Measurements from ENCODE around the gene SEMA3D.

SEMA3D gene

GRCh38 chr7:85224171-85224570, 37.3 kb upstream of the SEMA3D start:
- no peak for DNase-seq (ENCODE audit: low read depth, low spot score)
- CTCF ChIA-PET = interaction anchor here (0.6 kb wide), 1 partner anchor 39 kb away, joined by 3 read pairs; no protein-coding TSS in a partner anchor
- TF ChIP-seq CTCF (IDR thresholded peaks at IDR 0.05; ENCODE audit: insufficient read depth, low read length, missing control alignments) = no peak
- POLR2A ChIA-PET = no interaction called here
- H3K4me3 ChIP-seq (ENCODE audit: low read depth, low read length) = no peak overlapping the region

GRCh38 chr7:85222522-85222921, 35.7 kb upstream of the SEMA3D start:
- TF ChIP-seq CTCF (IDR thresholded peaks at IDR 0.05; ENCODE audit: insufficient read depth, low read length, missing control alignments) = no peak
- CTCF ChIA-PET = no interaction called here

GRCh38 chr7:85221796-85222195, 34.9 kb upstream of the SEMA3D start:
- H3K4me3 ChIP-seq (ENCODE audit: low read depth, low read length) = no peak overlapping the region
- ChIA-PET POLR2A (no interaction called here), CTCF (no interaction called here)
- DNase-seq (ENCODE audit: low read depth, low spot score) = no peak
- no peak for TF ChIP-seq CTCF (IDR thresholded peaks at IDR 0.05; ENCODE audit: insufficient read depth, low read length, missing control alignments)

More at GRCh38 chr7:85222522-85222921, 35.7 kb upstream of the SEMA3D start:
- POLR2A ChIA-PET = no interaction called here
- no peak for DNase-seq (ENCODE audit: low read depth, low spot score)
- H3K4me3 ChIP-seq (ENCODE audit: low read depth, low read length) = no peak overlapping the region

DNA sequence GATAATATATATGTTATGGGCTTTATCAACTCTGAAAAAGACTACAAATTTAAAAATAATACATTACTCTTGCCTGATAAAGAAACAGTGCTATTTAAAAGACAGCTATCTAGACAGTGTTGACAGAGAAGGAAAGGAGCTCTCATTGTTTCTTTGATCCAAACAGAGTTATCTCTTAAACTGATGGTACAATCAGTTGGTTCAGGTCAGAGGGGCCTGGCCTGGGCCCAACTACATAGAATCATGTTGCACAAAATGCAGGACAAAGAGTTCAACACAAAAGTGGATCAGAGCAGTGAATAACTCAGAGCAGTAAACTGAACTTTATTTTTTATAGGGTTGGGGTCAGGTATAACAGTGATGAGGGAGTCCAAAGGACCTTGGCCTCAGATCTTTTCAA, 33.8 kb upstream of the SEMA3D start:
- ChIA-PET CTCF (no interaction called here), POLR2A (no interaction called here)
- DNase-seq (ENCODE audit: low read depth, low spot score) = no peak
- TF ChIP-seq CTCF (IDR thresholded peaks at IDR 0.05; ENCODE audit: insufficient read depth, low read length, missing control alignments) = no peak
- no peak overlapping the region for H3K4me3 ChIP-seq (ENCODE audit: low read depth, low read length)

- no peak overlapping the region for H3K4me3 ChIP-seq (ENCODE audit: low read depth, low read length)
- TF ChIP-seq CTCF (IDR thresholded peaks at IDR 0.05; ENCODE audit: insufficient read depth, low read length, missing control alignments) = no peak
- DNase-seq (ENCODE audit: low read depth, low spot score) = no peak
- ChIA-PET POLR2A (no interaction called here), CTCF (no interaction called here)
Measured at GRCh38 chr7:85220023-85220422, 33.2 kb upstream of the SEMA3D start.

GRCh38 chr7:85217085-85217484, 30.2 kb upstream of the SEMA3D start:
- POLR2A ChIA-PET = no interaction called here
- CTCF ChIA-PET = interaction anchor here (1.4 kb wide), 1 partner anchor 21 kb away, joined by 3 read pairs; no protein-coding TSS in a partner anchor

More at GRCh38 chr7:85217085-85217484, 30.2 kb upstream of the SEMA3D start:
- DNase-seq (ENCODE audit: low read depth, low spot score) = no peak
- no peak for TF ChIP-seq CTCF (IDR thresholded peaks at IDR 0.05; ENCODE audit: insufficient read depth, low read length, missing control alignments)
- no peak overlapping the region for H3K4me3 ChIP-seq (ENCODE audit: low read depth, low read length)
